ENCODE measurements around the gene TBC1D2B.
"Not testable (repeated sequence)": the region's sequence is repeated elsewhere in the genome, so short reads cannot be mapped to it uniquely, and the experiment has no call there.

DNA sequence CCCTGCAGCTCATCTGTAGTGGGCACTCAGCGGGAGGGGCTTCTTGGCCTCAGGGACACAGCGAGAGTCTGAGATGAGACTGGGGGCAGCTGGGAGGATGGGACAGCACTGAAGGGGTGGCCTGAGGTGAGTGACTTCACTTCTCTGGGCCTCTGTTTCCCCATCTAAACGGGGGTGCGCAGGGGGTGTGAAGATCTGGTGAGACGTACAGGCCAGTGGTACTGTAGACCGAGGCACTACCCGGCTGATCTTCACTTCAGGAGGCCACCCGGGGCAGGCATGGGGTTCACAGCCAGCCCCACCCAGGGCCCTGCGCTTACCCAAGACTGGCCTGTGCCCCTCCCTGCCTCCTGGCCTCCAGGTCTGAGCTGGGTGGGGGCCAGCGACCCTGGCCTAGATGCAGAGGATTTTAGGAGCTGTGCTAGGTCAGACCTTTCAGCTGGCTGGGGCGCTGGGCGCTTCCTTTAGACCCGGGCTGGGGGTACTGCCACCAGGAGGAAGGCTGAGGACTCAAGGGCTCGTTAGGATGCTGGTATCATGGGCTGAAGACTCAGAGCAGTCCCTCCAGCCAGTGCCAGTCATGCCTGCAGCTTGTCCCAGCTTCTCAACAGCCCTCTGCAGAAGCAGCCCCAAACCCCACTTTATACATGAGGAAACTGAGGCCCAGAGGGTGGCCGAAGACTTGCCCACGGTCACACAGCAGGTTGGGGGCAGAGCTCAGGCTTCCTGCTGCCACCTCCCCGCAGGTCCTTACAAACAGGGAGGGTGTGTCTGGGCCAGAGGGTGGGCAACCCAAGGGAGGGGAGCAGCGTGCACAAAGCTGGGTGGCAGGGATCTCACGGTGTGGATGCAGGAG, 99.4 kb downstream of the TBC1D2B start:
- TF ChIP-seq, protein P1, sequence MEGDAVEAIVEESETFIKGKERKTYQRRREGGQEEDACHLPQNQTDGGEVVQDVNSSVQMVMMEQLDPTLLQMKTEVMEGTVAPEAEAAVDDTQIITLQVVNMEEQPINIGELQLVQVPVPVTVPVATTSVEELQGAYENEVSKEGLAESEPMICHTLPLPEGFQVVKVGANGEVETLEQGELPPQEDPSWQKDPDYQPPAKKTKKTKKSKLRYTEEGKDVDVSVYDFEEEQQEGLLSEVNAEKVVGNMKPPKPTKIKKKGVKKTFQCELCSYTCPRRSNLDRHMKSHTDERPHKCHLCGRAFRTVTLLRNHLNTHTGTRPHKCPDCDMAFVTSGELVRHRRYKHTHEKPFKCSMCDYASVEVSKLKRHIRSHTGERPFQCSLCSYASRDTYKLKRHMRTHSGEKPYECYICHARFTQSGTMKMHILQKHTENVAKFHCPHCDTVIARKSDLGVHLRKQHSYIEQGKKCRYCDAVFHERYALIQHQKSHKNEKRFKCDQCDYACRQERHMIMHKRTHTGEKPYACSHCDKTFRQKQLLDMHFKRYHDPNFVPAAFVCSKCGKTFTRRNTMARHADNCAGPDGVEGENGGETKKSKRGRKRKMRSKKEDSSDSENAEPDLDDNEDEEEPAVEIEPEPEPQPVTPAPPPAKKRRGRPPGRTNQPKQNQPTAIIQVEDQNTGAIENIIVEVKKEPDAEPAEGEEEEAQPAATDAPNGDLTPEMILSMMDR (IDR thresholded peaks at IDR 0.05 in 4 of 5, conservative IDR thresholded peaks at IDR 0.05 in 1 of 5), result not testable (repeated sequence)
- not testable (repeated sequence) for TF ChIP-seq POLR2A (IDR thresholded peaks at IDR 0.05)

All from gastrocnemius medialis (tissue), 4 donors.